Measurements from ENCODE around the gene PSMD6. TPM values are rescaled to one million over a fixed set of nuclear protein-coding genes. Genes with fewer than 3 reads are reported as not detected.

The PSMD6 gene
- total RNA-seq, 1 donor from 2014 or later, result 81.4 TPM

- TF ChIP-seq, protein P1, sequence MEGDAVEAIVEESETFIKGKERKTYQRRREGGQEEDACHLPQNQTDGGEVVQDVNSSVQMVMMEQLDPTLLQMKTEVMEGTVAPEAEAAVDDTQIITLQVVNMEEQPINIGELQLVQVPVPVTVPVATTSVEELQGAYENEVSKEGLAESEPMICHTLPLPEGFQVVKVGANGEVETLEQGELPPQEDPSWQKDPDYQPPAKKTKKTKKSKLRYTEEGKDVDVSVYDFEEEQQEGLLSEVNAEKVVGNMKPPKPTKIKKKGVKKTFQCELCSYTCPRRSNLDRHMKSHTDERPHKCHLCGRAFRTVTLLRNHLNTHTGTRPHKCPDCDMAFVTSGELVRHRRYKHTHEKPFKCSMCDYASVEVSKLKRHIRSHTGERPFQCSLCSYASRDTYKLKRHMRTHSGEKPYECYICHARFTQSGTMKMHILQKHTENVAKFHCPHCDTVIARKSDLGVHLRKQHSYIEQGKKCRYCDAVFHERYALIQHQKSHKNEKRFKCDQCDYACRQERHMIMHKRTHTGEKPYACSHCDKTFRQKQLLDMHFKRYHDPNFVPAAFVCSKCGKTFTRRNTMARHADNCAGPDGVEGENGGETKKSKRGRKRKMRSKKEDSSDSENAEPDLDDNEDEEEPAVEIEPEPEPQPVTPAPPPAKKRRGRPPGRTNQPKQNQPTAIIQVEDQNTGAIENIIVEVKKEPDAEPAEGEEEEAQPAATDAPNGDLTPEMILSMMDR (conservative IDR thresholded peaks at IDR 0.05), result no peak
- Mint-ChIP-seq H3K27ac (no peak overlapping the region), H3K9me3 (no peaks in the 10 kb centered on the region), H3K4me3 (no peak overlapping the region), H3K36me3 (no peaks in the 10 kb centered on the region), H3K4me1 (ENCODE audit: unreplicated experiment) (peaks cover 29% of the 10 kb centered on the region), H3K27me3 (peaks cover 16% of the 10 kb centered on the region)
- DNase-seq (ENCODE audit: extremely low spot score, unreplicated experiment), result no peak
These were observed 26.5 kb upstream of the PSMD6 start for GRCh38 chr3:64049832-64050231.

- TF ChIP-seq, protein P1 (conservative IDR thresholded peaks at IDR 0.05), result no peak
- Mint-ChIP-seq H3K27ac (no peak overlapping the region), H3K36me3 (no peaks in the 10 kb centered on the region), H3K4me1 (ENCODE audit: unreplicated experiment) (peaks cover 29% of the 10 kb centered on the region), H3K4me3 (no peak overlapping the region), H3K27me3 (peaks cover 16% of the 10 kb centered on the region), H3K9me3 (no peaks in the 10 kb centered on the region)
- DNase-seq (ENCODE audit: extremely low spot score, unreplicated experiment), result no peak
These were observed 25.8 kb upstream of the PSMD6 start for GRCh38 chr3:64049136-64049535.

GRCh38 chr3:64048631-64049061 is 25.4 kb upstream of the PSMD6 start:
- H3K4me3 Mint-ChIP-seq, result no peak overlapping the region
- no peak overlapping the region for H3K27ac Mint-ChIP-seq
- TF ChIP-seq, protein P1 (conservative IDR thresholded peaks at IDR 0.05), result no peak

GRCh38 chr3:64047787-64048186 is 24.5 kb upstream of the PSMD6 start:
- Mint-ChIP-seq H3K9me3 (no peaks in the 10 kb centered on the region), H3K27me3 (peaks cover 16% of the 10 kb centered on the region), H3K27ac (no peak overlapping the region), H3K4me3 (no peak overlapping the region), H3K36me3 (no peaks in the 10 kb centered on the region), H3K4me1 (ENCODE audit: unreplicated experiment) (peaks cover 21% of the 10 kb centered on the region)
- TF ChIP-seq, protein P1 (conservative IDR thresholded peaks at IDR 0.05), result no peak
- no peak for DNase-seq (ENCODE audit: extremely low spot score, unreplicated experiment)

More at GRCh38 chr3:64048631-64049061, 25.4 kb upstream of the PSMD6 start:
- Mint-ChIP-seq H3K27me3 (peaks cover 16% of the 10 kb centered on the region), H3K9me3 (no peaks in the 10 kb centered on the region), H3K4me1 (ENCODE audit: unreplicated experiment) (peaks cover 27% of the 10 kb centered on the region), H3K36me3 (no peaks in the 10 kb centered on the region)
- DNase-seq (ENCODE audit: extremely low spot score, unreplicated experiment), result no peak

DNA sequence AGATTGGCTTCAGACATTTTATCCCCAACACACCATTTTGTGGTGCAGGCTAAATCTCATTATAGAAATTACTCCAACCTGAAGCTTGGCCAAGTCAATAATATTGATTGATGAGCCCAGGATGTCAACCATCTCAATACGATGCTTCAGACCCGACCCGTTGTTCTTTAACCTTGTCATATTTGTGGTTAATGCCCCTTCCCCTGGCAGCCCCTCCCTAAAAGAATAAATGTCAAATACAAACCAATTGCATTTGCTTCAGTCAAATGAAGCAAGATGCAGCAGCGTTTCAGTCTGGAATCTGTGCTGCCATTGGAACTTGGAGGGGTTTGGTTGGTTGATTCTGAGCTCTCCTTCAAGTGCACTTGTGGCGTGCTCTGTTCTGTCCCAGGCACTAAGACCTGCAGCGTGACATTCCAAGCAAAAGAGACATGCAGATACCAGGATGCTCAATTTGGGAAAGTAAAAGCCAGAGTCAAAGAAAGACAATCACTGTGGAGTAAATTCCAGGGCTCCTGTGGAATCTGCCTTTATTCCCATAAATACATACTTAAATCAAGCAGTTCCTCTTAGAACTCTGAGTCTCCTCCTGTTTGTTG is 23.8 kb upstream of the PSMD6 start:
- no peak for DNase-seq (ENCODE audit: extremely low spot score, unreplicated experiment)
- Mint-ChIP-seq H3K36me3 (no peaks in the 10 kb centered on the region), H3K9me3 (no peaks in the 10 kb centered on the region), H3K27ac (no peak overlapping the region), H3K4me1 (ENCODE audit: unreplicated experiment) (peaks cover 21% of the 10 kb centered on the region), H3K27me3 (peaks cover 16% of the 10 kb centered on the region), H3K4me3 (no peak overlapping the region)
- TF ChIP-seq, protein P1 (conservative IDR thresholded peaks at IDR 0.05), result no peak

All from type B pancreatic cell (in vitro differentiated cells).